ENCODE results near the gene C2orf66. TPM values are rescaled to one million over a fixed set of nuclear protein-coding genes. Genes with fewer than 3 reads are reported as not detected.

Gene C2orf66
- 0.20 and 0.59 TPM in 2 replicates for total RNA-seq

GRCh38 chr2:196809260-196809659, at the start of gene C2orf66:
Gene C2orf66, minus strand, starts transcription at chr2:196809355. Its CDS starts 19 bp downstream, at chr2:196809336.

Other genes with a start within 250 kb of the C2orf66 start
- 67.2 and 69.4 TPM in 2 replicates for gene HECW2, start 215.8 kb downstream of the C2orf66 start, total RNA-seq
- 3.0 and 3.5 TPM in 2 replicates for gene CCDC150, start 169.6 kb downstream of the C2orf66 start, total RNA-seq
- gene GTF3C3, start 9.7 kb downstream of the C2orf66 start, total RNA-seq, result 36.9 and 43.5 TPM in 2 replicates
- 12.4 and 14.0 TPM in 2 replicates for gene PGAP1, start 117.4 kb upstream of the C2orf66 start, total RNA-seq